GM21529 (cell line): ENCODE results near the gene BCL2L12.
"Not testable (repeated sequence)": the region's sequence is repeated elsewhere in the genome, so short reads cannot be mapped to it uniquely, and the experiment has no call there.

Source experiments
- ATAC-seq: cut with Tn5 transposase; IDR thresholded peaks from one replicate; pipeline ENCODE4 v1.9.1; 2021; ENCODE audit not compliant: unreplicated experiment

Gene BCL2L12

GRCh38 chr19:49704888-49705642, 39.3 kb downstream of the BCL2L12 start:
- ATAC-seq = no peak

GRCh38 chr19:49705919-49706318, 40.2 kb downstream of the BCL2L12 start:
- ATAC-seq = no peak

GRCh38 chr19:49710372-49710951, 44.7 kb downstream of the BCL2L12 start:
- ATAC-seq = no peak

- no peak for ATAC-seq
Observed at GRCh38 chr19:49712397-49712859, 46.7 kb downstream of the BCL2L12 start.

GRCh38 chr19:49713236-49713845, 47.6 kb downstream of the BCL2L12 start:
- no peak for ATAC-seq

- no peak for ATAC-seq
Observed at GRCh38 chr19:49716154-49716553, 50.4 kb downstream of the BCL2L12 start.

- no peak for ATAC-seq
Observed at GRCh38 chr19:49718511-49718910, 52.8 kb downstream of the BCL2L12 start.

- no peak for ATAC-seq
Observed at GRCh38 chr19:49718991-49719390, 53.3 kb downstream of the BCL2L12 start.

GRCh38 chr19:49719420-49719819, 53.7 kb downstream of the BCL2L12 start:
- not testable (repeated sequence) for ATAC-seq
